A549 (cell line): Measurements from ENCODE around the gene OR6S1.

Experiments
- EP300 ChIP-seq, 2 experiments: fragments of >200 bp; sonication (Bioruptor Twin); formaldehyde crosslinking; IDR thresholded peaks; 2 replicates in 1 of 2; 3 replicates in 1 of 2; pipeline ENCODE4 v1.6.1; 2016 to 2017
- MAFK ChIP-seq: fragments of 450-650 bp; IDR thresholded peaks from 2 replicates; pipeline ENCODE4 v1.6.1; 2014; ENCODE audit not compliant: partially characterized antibody
- NR3C1 ChIP-seq: fragments of >200 bp; sonication (Bioruptor Twin); formaldehyde crosslinking; IDR thresholded peaks from 3 replicates; pipeline ENCODE4 v1.6.1; 2017
- RFX5 ChIP-seq: fragments of 450-650 bp; IDR thresholded peaks from 2 replicates; pipeline ENCODE4 v1.7.1; 2014; ENCODE audit warnings: antibody characterized with exemption, mild to moderate bottlenecking, moderate library complexity
- SMC3 ChIP-seq: fragments of >200 bp; sonication (Bioruptor Twin); formaldehyde crosslinking; IDR thresholded peaks from 3 replicates; pipeline ENCODE4 v1.6.1; 2018; ENCODE audit warnings: inconsistent platforms
- ZFP36 ChIP-seq: fragments of 450-650 bp; IDR thresholded peaks from 2 replicates; pipeline ENCODE4 v1.6.1; 2014; ENCODE audit warnings: borderline replicate concordance; ENCODE audit not compliant: partially characterized antibody
- TF ChIP-seq, protein P1 (sequence below): fragments of >200 bp; sonication (Bioruptor Twin); formaldehyde crosslinking; IDR thresholded peaks from 3 replicates; pipeline ENCODE4 v1.5.1; 2016
- TF ChIP-seq, protein P2 (sequence below): fragments of 200-600 bp; sonication (generic); IDR thresholded peaks from 2 replicates; pipeline ENCODE4 v1.6.1; 2016; ENCODE audit warnings: antibody characterized with exemption, mild to moderate bottlenecking, moderate library complexity
- TF ChIP-seq, protein P3 (sequence below): fragments of 250-450 bp; sonication (Bioruptor Pico); IDR thresholded peaks from 2 replicates; pipeline ENCODE4 v1.5.0; 2021; ENCODE audit warnings: mild to moderate bottlenecking, moderate library complexity, borderline replicate concordance

DNA sequence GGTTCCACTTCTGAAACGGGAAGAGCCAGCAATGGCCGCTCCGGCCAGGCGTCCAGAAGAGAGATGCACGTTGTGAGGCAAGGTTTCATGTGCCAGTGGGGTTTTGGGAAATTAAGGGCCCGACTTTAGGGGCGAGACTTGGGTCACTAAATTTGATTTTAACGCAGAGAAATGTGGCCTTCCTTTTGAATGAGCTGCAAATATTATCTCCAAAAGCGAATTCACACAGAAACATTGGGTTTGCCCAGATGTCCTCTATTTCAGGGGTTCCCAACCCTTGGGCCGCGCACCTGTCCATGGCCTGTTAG is 40.6 kb upstream of the OR6S1 start:
- TF ChIP-seq, protein P1, sequence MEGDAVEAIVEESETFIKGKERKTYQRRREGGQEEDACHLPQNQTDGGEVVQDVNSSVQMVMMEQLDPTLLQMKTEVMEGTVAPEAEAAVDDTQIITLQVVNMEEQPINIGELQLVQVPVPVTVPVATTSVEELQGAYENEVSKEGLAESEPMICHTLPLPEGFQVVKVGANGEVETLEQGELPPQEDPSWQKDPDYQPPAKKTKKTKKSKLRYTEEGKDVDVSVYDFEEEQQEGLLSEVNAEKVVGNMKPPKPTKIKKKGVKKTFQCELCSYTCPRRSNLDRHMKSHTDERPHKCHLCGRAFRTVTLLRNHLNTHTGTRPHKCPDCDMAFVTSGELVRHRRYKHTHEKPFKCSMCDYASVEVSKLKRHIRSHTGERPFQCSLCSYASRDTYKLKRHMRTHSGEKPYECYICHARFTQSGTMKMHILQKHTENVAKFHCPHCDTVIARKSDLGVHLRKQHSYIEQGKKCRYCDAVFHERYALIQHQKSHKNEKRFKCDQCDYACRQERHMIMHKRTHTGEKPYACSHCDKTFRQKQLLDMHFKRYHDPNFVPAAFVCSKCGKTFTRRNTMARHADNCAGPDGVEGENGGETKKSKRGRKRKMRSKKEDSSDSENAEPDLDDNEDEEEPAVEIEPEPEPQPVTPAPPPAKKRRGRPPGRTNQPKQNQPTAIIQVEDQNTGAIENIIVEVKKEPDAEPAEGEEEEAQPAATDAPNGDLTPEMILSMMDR: no peak
- TF ChIP-seq MAFK: no peak
- TF ChIP-seq SMC3: no peak
- TF ChIP-seq, protein P2, sequence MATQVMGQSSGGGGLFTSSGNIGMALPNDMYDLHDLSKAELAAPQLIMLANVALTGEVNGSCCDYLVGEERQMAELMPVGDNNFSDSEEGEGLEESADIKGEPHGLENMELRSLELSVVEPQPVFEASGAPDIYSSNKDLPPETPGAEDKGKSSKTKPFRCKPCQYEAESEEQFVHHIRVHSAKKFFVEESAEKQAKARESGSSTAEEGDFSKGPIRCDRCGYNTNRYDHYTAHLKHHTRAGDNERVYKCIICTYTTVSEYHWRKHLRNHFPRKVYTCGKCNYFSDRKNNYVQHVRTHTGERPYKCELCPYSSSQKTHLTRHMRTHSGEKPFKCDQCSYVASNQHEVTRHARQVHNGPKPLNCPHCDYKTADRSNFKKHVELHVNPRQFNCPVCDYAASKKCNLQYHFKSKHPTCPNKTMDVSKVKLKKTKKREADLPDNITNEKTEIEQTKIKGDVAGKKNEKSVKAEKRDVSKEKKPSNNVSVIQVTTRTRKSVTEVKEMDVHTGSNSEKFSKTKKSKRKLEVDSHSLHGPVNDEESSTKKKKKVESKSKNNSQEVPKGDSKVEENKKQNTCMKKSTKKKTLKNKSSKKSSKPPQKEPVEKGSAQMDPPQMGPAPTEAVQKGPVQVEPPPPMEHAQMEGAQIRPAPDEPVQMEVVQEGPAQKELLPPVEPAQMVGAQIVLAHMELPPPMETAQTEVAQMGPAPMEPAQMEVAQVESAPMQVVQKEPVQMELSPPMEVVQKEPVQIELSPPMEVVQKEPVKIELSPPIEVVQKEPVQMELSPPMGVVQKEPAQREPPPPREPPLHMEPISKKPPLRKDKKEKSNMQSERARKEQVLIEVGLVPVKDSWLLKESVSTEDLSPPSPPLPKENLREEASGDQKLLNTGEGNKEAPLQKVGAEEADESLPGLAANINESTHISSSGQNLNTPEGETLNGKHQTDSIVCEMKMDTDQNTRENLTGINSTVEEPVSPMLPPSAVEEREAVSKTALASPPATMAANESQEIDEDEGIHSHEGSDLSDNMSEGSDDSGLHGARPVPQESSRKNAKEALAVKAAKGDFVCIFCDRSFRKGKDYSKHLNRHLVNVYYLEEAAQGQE: no peak
- TF ChIP-seq, protein P3, sequence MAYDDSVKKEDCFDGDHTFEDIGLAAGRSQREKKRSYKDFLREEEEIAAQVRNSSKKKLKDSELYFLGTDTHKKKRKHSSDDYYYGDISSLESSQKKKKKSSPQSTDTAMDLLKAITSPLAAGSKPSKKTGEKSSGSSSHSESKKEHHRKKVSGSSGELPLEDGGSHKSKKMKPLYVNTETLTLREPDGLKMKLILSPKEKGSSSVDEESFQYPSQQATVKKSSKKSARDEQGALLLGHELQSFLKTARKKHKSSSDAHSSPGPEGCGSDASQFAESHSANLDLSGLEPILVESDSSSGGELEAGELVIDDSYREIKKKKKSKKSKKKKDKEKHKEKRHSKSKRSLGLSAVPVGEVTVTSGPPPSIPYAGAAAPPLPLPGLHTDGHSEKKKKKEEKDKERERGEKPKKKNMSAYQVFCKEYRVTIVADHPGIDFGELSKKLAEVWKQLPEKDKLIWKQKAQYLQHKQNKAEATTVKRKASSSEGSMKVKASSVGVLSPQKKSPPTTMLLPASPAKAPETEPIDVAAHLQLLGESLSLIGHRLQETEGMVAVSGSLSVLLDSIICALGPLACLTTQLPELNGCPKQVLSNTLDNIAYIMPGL: no peak
- TF ChIP-seq EP300 (IDR thresholded peaks at IDR 0.05): no peak
- no peak for TF ChIP-seq ZFP36
- TF ChIP-seq RFX5: no peak
- TF ChIP-seq NR3C1: no peak
